GM12875 (cell line): ENCODE results near the gene RGS7.
"Not testable (repeated sequence)": the region's sequence is repeated elsewhere in the genome, so short reads cannot be mapped to it uniquely, and the experiment has no call there.

Experiments used
- H3K4me3 ChIP-seq: one replicate; pipeline ENCODE4 v1.5.1; 2011; ENCODE audit warnings: low read depth, low read length, control low read depth
- CTCF ChIP-seq: IDR thresholded peaks from 2 replicates; pipeline ENCODE4 v1.5.1; 2011; ENCODE audit warnings: low read depth, mild to moderate bottlenecking, control low read depth, inconsistent platforms, low read length, moderate library complexity, borderline replicate concordance; ENCODE audit not compliant: insufficient read depth

The RGS7 gene

GRCh38 chr1:240917976-240918375 lies 439.0 kb downstream of the RGS7 start:
- H3K4me3 ChIP-seq: no peak overlapping the region
- TF ChIP-seq CTCF: no peak

GRCh38 chr1:240914506-240914905 lies 442.5 kb downstream of the RGS7 start:
- TF ChIP-seq CTCF: no peak
- no peak overlapping the region for H3K4me3 ChIP-seq

GRCh38 chr1:240912821-240913220 lies 444.2 kb downstream of the RGS7 start:
- H3K4me3 ChIP-seq: no peak overlapping the region
- TF ChIP-seq CTCF: no peak

GRCh38 chr1:240909701-240910457 lies 447.1 kb downstream of the RGS7 start:
- TF ChIP-seq CTCF: no peak
- no peak overlapping the region for H3K4me3 ChIP-seq

- no peak overlapping the region for H3K4me3 ChIP-seq
- no peak for TF ChIP-seq CTCF
These were observed 450.5 kb downstream of the RGS7 start for GRCh38 chr1:240906477-240906876.

- no peak overlapping the region for H3K4me3 ChIP-seq
- TF ChIP-seq CTCF: no peak
These were observed 451.7 kb downstream of the RGS7 start for GRCh38 chr1:240905225-240905765.

GRCh38 chr1:240895424-240895823 lies 461.6 kb downstream of the RGS7 start:
- not testable (repeated sequence) for H3K4me3 ChIP-seq
